ENCODE results near the gene MARK1.

- TF ChIP-seq CTCF (IDR thresholded peaks at IDR 0.05): no peak
- no peak for TF ChIP-seq EZH2 (IDR thresholded peaks at IDR 0.05)
- no peak for TF ChIP-seq EZH2phosphoT487 (IDR thresholded peaks at IDR 0.05)
These were observed 1.6 kb downstream of the MARK1 start for GRCh38 chr1:220529521-220530020.
